ENCODE measurements around the gene DMXL2. TPM values are rescaled to one million over a fixed set of nuclear protein-coding genes. Genes with fewer than 3 reads are reported as not detected.
A peak's percentile ranks its signal among the peaks of the same experiment; 100 is the strongest.
"Not testable (repeated sequence)": the region's sequence is repeated elsewhere in the genome, so short reads cannot be mapped to it uniquely, and the experiment has no call there.

DMXL2 gene
- total and polyA plus RNA-seq, 2 experiments from 2014 or later, result 6.1 to 61.1 TPM

DNA sequence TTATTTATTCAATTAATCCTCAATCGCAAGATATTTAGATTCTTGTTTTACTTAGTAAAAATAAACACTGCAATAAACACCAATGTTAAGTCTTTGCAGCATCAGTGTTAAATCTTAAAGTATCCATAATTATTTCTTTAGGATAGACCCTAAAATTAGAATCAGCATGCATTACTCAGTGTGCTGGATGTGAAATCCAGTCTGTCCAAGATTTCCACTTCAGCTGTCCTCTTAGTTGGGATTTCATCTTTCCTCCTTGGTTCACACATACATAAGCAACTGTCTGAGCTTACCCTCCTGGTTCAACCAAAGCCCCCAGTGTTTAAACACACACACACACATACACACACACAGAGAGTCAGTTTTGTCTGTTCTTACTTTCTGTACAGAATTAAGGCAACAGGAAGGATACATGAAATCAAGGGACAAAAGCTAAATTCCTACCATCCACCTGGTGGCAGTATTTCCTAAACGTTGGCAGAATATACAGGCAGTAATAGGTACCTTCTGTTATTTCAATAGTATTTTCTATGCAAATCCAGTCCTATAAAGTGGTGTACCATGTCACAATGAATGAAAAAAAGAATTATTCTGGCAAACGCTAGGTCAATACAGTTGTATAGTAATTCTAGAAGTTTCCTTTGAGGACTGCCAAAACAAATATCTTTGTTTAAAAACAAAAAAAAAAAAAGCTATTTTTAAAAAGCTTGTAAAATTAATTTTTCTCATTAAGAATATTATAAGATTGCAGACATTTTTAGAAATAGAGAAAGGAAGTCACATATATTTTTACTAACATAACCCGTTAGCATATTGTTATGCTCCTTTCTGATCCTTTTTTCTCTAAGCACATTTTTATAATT lies 27.3 kb upstream of the DMXL2 start:
- Mint-ChIP-seq H3K9me3 (no peaks in the 10 kb centered on the region), H3K36me3 (ENCODE audit: low read depth) (no peaks in the 10 kb centered on the region), H3K4me1 (peaks cover 6% of the 10 kb centered on the region; the same call in 2 of the 3 replicates), H3K27ac (no peak overlapping the region), H3K27me3 (ENCODE audit: insufficient read depth, low read depth, poor library complexity) (peaks cover 2% of the 10 kb centered on the region), H3K4me3 (no peak overlapping the region)
- Histone ChIP-seq H3K9me2 (ENCODE audit: insufficient read depth) (no peaks in the 10 kb centered on the region), H3K4me2 (no peak overlapping the region), H2AFZ (no peak overlapping the region), H3K27me3 (ENCODE audit: insufficient read depth) (no peaks in the 10 kb centered on the region), H3K79me2 (replicated peaks; ENCODE audit: insufficient read depth) (no peaks in the 10 kb centered on the region), H3K4me1 (ENCODE audit: insufficient read depth) (peaks cover 11% of the 10 kb centered on the region), H3K36me3 (ENCODE audit: insufficient read depth) (no peaks in the 10 kb centered on the region), H3K4me3 (no peak overlapping the region), H3K27ac (ENCODE audit: low read depth) (no peak overlapping the region), H4K20me1 (replicated peaks; ENCODE audit: insufficient read depth) (no peaks in the 10 kb centered on the region), H3F3A (replicated peaks; ENCODE audit: low read depth) (no peaks in the 10 kb centered on the region)
- peak; percentile 81 for ATAC-seq
- TF ChIP-seq REST (IDR thresholded peaks at IDR 0.05; ENCODE audit: unreplicated experiment) (no peak), CTCF (conservative IDR thresholded peaks at IDR 0.05; ENCODE audit: low read depth in 2 of 2) (peak; percentile 90 to 98)
- DNase-seq (ENCODE audit: low spot score), result peak; percentile 77

DNA sequence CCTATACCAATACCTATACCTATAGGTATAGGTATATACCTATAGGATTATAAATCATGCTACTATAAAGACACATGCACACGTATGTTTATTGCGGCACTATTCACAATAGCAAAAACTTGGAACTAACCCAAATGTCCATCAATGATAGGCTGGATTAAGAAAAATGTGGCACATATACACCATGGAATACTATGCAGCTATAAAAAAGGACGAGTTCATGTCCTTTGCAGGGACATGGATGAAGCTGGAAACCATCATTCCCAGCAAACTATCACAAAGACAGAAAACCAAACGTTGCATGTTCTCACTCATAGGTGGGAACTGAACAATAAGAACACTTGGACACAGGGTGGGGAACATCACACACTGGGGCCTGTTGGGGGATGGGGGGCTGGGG lies 26.1 kb upstream of the DMXL2 start:
- not testable (repeated sequence) for H4K20me1 ChIP-seq (replicated peaks; ENCODE audit: insufficient read depth); H3K4me1 ChIP-seq (ENCODE audit: insufficient read depth); H3K4me1 Mint-ChIP-seq; H3K4me3 ChIP-seq; H3K27ac ChIP-seq (ENCODE audit: low read depth); H3K79me2 ChIP-seq (replicated peaks; ENCODE audit: insufficient read depth); DNase-seq (ENCODE audit: low spot score); H3K27me3 ChIP-seq (ENCODE audit: insufficient read depth); H3K36me3 Mint-ChIP-seq (ENCODE audit: low read depth); H3K9me2 ChIP-seq (ENCODE audit: insufficient read depth); ATAC-seq; H3F3A ChIP-seq (replicated peaks; ENCODE audit: low read depth); H3K36me3 ChIP-seq (ENCODE audit: insufficient read depth); H3K9me3 Mint-ChIP-seq; H3K27ac Mint-ChIP-seq; H3K4me2 ChIP-seq; H2AFZ ChIP-seq; H3K27me3 Mint-ChIP-seq (ENCODE audit: insufficient read depth, low read depth, poor library complexity); H3K4me3 Mint-ChIP-seq

- not testable (repeated sequence) for H3K27me3 ChIP-seq (ENCODE audit: insufficient read depth); H3K4me2 ChIP-seq; H3K9me3 Mint-ChIP-seq; H3K79me2 ChIP-seq (replicated peaks; ENCODE audit: insufficient read depth); ATAC-seq; H3K4me3 ChIP-seq; H2AFZ ChIP-seq; H3K9me2 ChIP-seq (ENCODE audit: insufficient read depth); H3K36me3 Mint-ChIP-seq (ENCODE audit: low read depth); H3K4me1 ChIP-seq (ENCODE audit: insufficient read depth); H4K20me1 ChIP-seq (replicated peaks; ENCODE audit: insufficient read depth); DNase-seq (ENCODE audit: low spot score); H3K4me1 Mint-ChIP-seq; H3K27ac ChIP-seq (ENCODE audit: low read depth); H3K4me3 Mint-ChIP-seq; H3K27ac Mint-ChIP-seq; H3K36me3 ChIP-seq (ENCODE audit: insufficient read depth); H3F3A ChIP-seq (replicated peaks; ENCODE audit: low read depth); H3K27me3 Mint-ChIP-seq (ENCODE audit: insufficient read depth, low read depth, poor library complexity)
Measured at GRCh38 chr15:51648101-51648500, 25.5 kb upstream of the DMXL2 start.
